ENCODE results near the gene SUN1.
A peak's percentile ranks its signal among the peaks of the same experiment; 100 is the strongest.

SUN1 gene

GRCh38 chr7:815284-816216 lies 16.7 kb upstream of the SUN1 start:
- DNase-seq, result peak; percentile 47

GRCh38 chr7:816300-816750 lies 16.0 kb upstream of the SUN1 start:
- peak; percentile 91 for DNase-seq

- DNase-seq, result peak; percentile 21
These were observed 15.3 kb upstream of the SUN1 start for GRCh38 chr7:816751-817671.

DNA sequence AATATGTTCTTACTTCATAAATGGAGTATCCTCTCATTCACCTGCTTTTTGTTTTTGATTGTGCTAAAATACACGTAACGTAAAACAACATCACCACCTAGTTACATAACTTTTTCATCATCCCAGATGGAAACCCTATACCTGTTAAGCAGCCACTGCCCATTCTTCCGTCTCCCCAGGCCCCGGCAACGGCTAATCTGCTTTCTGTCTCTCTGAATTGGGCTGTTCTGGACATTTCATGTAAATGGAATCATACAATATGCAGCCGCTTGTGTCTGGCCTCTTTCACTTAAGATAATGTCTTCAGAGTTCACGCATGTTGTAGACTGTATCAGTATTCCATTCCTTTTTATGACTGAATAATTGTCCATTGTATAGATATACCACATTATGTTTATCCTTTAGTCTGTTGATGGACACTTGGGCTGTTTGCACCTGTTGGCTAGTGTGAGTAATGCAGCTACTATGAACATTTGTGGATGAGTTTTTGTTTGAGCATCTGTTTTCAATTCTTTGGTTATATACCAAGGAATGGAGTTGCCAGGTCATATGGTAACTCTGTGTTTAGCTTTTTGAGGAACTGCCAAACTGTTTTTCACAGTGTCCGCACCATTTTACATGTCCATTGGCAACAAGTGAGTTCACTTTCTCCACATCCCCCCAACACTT lies 14.1 kb upstream of the SUN1 start:
- no peak for DNase-seq

DNA sequence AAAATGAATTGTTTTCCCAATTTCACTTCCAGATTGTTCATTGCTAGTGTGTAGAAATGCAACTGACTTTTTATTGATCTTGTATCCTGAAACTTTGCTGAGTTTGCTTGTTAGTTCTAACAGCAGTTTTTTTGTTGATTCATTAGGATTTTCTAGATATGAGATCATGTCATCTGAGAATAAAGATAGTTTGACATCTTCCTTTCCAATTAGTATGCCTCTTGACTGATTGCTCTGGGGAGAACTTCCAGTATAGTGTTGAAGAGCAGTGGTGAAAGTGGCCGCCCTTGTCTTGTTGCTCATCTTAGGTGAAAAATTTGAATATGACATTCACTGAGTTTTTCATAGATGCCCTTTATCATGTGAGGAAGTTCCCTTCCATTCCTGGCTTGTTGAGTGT lies 11.9 kb upstream of the SUN1 start:
- DNase-seq, result no peak

DNA sequence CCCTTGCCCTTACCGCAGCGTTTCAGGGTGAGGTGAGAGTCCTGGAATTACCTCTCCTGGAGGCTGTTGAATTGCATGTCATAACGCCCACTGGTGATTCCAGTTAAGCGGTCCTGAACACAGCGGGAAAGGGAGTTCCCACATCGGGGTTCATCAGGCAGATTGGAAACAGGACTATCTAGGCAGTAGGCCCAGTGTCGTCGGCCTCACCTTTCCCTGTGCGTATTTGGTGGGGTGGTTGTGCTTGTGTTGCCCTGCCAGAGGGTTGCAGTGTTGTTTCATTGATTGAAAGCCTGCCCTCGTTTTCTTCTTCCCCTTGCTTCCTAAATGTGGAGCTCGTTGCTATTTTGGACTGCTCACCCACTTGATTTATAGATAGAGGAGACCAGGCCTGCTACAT lies 10.6 kb upstream of the SUN1 start:
- no peak for DNase-seq

- DNase-seq, result no peak
These were observed 9.5 kb upstream of the SUN1 start for GRCh38 chr7:822692-823276.

DNA sequence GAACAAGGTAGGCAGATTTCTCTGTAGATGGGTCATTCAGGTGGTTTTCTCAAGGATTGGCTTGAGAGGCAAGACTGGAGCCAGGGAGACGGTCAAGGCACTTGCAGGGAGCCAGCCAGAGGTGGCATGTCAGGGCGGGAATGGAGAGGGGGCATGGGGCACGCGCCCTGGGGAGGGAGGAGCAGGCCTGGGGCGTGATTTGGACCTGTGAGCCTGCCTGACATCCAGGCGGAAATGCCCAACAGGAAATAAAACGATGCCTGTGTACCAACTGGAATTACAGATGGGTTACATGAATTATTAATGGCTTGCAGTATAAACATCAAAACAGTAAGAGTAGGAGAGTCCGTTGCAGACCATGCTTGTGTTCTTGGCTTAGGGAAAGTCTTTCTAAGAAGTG lies 8.6 kb upstream of the SUN1 start:
- no peak for DNase-seq

GRCh38 chr7:824081-824480 lies 8.2 kb upstream of the SUN1 start:
- DNase-seq, result no peak

- no peak for DNase-seq
These were observed 7.6 kb upstream of the SUN1 start for GRCh38 chr7:824664-825063.

GRCh38 chr7:825386-825785 lies 6.9 kb upstream of the SUN1 start:
- DNase-seq, result no peak

- no peak for DNase-seq
These were observed 5.9 kb upstream of the SUN1 start for GRCh38 chr7:826230-826917.

DNA sequence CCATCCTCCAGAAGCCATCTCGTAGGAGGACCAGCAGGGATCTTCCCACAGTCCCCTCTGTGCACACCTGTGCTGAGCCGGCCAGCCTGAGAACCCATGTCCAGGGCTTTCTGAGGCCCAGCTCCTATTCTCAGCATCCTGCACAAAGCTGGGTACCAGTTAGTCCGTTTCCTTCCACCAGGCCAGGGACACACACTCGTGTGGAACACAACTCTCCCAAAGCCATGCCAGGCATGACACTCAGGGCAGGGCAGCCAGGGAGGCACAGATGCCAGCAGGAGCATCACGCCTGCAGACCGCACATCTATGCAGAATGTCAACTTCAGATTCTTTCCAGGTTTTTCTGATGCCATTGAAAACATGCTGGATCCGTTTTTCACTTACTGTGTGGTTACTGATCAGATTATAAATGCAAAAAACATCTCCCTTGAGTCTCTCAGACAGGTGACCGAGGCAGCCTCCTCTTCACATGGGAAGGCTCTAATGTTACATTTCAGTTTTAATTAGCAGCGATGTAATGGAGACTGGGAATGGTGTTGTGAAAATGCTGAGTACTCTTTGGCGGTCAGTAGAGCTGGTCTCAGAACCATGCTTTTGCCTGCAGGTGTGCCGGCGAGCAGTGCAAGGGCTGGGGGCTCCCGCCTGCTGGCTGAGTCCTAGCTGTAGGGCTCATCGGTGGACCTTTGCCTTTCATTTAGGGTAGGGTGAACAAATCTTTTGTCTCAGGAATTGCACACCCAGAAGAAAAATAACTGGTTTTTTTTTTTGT lies 3.3 kb upstream of the SUN1 start:
- DNase-seq, result no peak

DNA sequence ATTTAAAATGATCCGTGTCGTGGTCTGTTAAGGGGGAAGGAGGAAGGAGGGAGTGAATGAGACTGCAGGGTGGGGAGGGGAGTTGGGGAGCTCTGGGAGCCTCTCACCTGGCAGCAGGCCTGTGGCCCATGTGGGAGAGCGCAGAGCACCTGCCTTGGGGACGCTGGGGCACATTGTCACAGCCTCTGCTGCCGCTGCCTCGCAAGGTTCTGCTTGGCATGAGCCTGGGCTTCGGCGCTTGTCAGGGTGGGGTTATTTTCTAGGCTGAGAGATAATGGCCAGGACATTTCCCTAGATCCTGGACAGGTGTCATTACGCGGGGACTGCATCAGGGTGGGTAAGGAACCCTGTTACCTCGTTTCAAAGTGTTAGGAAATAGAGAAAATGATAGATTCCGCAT lies 2.2 kb upstream of the SUN1 start:
- no peak for DNase-seq

DNA sequence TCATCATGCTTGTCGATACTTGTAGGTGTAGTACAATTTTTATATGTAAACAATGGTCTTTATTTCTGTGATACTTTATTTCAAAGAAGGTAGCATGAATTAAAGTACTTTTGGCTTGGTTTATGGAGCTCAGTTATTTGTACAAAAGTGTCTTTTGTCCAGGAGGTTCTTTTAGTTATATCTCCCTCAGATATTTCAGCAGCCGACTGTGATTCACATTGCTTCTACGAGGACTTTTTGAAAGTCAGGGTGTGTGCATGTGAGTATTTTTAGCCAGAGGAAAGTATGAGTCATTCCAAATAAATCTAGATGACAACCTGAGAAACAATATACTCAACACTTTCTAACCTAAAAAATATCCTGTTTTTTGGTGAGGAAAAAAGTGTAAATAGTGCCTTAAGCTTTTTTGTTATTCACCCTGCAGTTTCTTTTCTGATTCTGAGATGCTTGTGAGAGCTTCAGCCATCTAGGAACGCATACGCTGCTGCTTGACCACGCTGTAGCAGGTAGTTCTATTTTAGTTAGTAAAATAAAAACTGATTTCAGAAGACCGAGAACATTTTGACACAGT lies 595 bp upstream of the SUN1 start:
- no peak for DNase-seq

DNA sequence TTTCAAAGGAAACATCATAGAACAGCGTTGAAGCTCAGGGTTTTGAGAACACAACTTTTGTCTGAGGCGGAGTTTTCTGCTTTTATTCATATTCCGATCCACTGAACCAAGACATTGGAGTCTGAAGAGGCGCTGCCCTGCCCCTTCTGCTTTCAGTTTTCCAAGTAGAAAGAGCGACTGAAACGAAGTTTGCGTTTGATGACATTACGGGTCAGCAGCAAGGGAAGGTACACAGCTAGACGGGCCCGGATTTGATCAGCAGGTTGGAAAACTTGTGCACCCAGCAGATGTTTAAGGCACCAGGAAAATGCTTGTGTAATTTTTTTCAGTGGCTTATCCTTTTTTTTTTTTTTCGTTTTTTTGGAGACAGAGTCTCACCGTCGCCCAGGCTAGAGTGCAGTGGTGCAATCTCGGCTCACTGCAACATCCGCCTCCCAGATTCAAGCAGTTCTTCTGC lies 720 bp downstream of the SUN1 start:
- DNase-seq, result no peak

- no peak for DNase-seq
These were observed 1.5 kb downstream of the SUN1 start for GRCh38 chr7:833601-834258.

DNA sequence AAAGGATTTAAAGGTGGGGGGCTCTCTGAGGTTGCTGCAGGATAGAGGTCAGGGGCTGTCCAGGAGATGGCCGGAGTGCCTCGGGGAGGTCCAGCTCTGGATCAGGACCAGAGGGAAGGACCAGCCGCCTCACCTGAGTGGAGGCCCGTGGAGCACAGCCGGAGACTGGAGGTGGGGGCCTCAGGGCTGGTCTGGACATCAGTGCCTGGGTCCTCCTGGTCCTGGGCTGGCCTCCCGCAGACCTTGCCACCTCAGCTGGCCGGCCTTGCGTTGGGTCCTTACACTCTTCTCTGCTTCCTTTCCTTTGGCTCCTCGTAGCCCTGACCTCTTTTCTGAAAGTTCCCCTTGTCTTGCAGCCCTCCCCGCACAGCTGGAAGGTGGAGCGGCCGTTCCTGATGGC lies 2.0 kb downstream of the SUN1 start:
- DNase-seq, result no peak

DNA sequence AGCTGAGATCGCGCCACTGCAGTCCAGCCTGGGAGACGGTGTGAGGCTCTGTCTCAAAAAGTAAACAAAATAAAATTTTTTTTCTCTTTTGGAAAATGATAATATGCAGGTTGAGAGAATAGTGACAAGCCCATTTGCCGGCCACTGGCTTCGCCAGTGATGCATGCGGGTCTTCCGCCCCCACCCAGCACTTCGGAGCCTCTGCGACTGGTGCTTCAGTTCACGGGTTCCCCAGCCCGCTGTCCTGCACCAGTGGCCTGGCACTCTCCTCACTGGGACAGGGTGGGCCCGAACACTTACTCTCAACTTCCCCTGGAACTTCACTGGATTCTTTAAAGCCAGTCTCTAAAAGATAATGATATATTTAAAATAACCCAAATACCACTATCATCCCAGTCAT lies 2.7 kb downstream of the SUN1 start:
- no peak for DNase-seq

Measured in NCI-H748 treated with DMSO at 0.1 percent for 48 hours (cell line).